Left lung (tissue), 10 donors: ENCODE results near the gene C19orf38. TPM values are rescaled to one million over a fixed set of nuclear protein-coding genes. Genes with fewer than 3 reads are reported as not detected.

Source experiments
- ATAC-seq: fragments of 200-7000 bp; cut with Tn5 transposase; one replicate; pipeline ENCODE4 v1.9.1; 2020; ENCODE audit warnings: moderate library complexity
- DNase-seq, 4 donors: peaks; one replicate each; pipeline ENCODE4 v3.0.0-alpha.2; 2013 to 2020
- H3K27ac ChIP-seq, 2 donors: fragments of 200-600 bp; sonication (generic) in 1 of 2; one replicate each; pipeline versions ENCODE4 v1.5.0 to v1.8.0; 2020 to 2021
- H3K27me3 ChIP-seq, 2 donors: fragments of 200-600 bp; sonication (generic) in 1 of 2; one replicate each; pipeline versions ENCODE4 v1.5.0 to v1.8.0; 2020 to 2021
- H3K36me3 ChIP-seq, 2 donors: fragments of 200-600 bp; sonication (generic) in 1 of 2; one replicate each; pipeline versions ENCODE4 v1.5.0 to v1.8.0; 2020 to 2021
- H3K4me1 ChIP-seq, 2 donors: fragments of 200-600 bp; one replicate each; pipeline ENCODE4 v1.8.0; 2021
- H3K4me3 ChIP-seq, 2 donors: fragments of 200-600 bp; sonication (generic) in 1 of 2; one replicate each; pipeline versions ENCODE4 v1.5.0 to v1.8.0; 2020 to 2021; ENCODE audit warnings: mild to moderate bottlenecking in 1 of 2
- H3K9me3 ChIP-seq, 2 donors: fragments of 200-600 bp; sonication (generic) in 1 of 2; one replicate each; pipeline versions ENCODE4 v1.5.0 to v1.8.0; 2020 to 2021
- intact Hi-C, 2 donors: fragments of 100-400 bp; cut with DNase I; formaldehyde crosslinking; loops; one replicate each; pipeline versions ENCODE4 v1.11.2 to v1.14.2; 2022
- polyA plus RNA-seq, 6 donors: library from polyadenylated mRNA; unstranded; fragments of 120-200 nt; gene quantifications; one replicate each; pipeline ENCODE4 v1.2.1, GENCODE V29; 2013; ENCODE audit not compliant: insufficient read length in 6 of 6
- total RNA-seq, 2 donors: library from RNA; stranded (reverse); fragmentation: NEBNext Ultra II Directional; extraction: Animal tissue kit (Norgen Biotek cat#: 25700); gene quantifications; one replicate each; pipeline ENCODE4 v1.2.1, GENCODE V29; 2021
- TF ChIP-seq, protein P1 (sequence below), 2 donors: fragments of 200-600 bp; sonication (generic) in 1 of 2; IDR thresholded peaks; one replicate each; pipeline versions ENCODE4 v1.5.0 to v1.8.0; 2021; ENCODE audit warnings: antibody characterized with exemption in 2 of 2
- donor health status: DM: no; HTN: yes; CAD: no.
- donor health status: DM: no; HTN: no; CAD: no.

The C19orf38 gene
- total and polyA plus RNA-seq, 8 donors: 2.8 to 11.8 (median 4.1) TPM

DNA sequence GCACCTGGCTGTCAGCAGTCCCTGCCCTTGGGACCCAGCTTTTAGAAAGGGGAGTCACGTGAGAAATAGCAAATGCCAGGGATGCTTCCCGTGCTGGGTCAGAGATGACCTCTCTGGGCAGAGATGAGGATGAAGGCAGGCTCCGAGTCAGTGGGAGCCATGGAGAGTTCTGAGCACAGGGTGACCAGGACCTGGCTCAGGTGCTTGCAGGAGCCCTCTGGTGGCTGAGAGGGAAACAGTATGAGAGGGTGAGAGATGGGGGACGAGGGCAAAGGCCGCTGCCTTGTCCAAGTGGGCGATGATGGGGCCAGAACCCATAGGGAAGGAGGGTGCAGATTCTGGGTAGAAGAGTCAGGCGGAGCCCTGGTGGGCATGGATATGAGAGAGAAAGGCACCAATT, 28.0 kb upstream of the C19orf38 start:
- Histone ChIP-seq H3K27ac (no peak overlapping the region), H3K9me3 (no peaks in the 10 kb centered on the region), H3K27me3 (no peaks in the 10 kb centered on the region), H3K36me3 (peaks cover 3 to 99% of the 10 kb centered on the region in 2 donors), H3K4me1 (peaks cover 0 to 5% of the 10 kb centered on the region in 2 donors), H3K4me3 (no peak overlapping the region)
- no peak for ATAC-seq
- TF ChIP-seq, protein P1, sequence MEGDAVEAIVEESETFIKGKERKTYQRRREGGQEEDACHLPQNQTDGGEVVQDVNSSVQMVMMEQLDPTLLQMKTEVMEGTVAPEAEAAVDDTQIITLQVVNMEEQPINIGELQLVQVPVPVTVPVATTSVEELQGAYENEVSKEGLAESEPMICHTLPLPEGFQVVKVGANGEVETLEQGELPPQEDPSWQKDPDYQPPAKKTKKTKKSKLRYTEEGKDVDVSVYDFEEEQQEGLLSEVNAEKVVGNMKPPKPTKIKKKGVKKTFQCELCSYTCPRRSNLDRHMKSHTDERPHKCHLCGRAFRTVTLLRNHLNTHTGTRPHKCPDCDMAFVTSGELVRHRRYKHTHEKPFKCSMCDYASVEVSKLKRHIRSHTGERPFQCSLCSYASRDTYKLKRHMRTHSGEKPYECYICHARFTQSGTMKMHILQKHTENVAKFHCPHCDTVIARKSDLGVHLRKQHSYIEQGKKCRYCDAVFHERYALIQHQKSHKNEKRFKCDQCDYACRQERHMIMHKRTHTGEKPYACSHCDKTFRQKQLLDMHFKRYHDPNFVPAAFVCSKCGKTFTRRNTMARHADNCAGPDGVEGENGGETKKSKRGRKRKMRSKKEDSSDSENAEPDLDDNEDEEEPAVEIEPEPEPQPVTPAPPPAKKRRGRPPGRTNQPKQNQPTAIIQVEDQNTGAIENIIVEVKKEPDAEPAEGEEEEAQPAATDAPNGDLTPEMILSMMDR (IDR thresholded peaks at IDR 0.05): no peak
- DNase-seq: no peak
- intact Hi-C loops: no loop called here

DNA sequence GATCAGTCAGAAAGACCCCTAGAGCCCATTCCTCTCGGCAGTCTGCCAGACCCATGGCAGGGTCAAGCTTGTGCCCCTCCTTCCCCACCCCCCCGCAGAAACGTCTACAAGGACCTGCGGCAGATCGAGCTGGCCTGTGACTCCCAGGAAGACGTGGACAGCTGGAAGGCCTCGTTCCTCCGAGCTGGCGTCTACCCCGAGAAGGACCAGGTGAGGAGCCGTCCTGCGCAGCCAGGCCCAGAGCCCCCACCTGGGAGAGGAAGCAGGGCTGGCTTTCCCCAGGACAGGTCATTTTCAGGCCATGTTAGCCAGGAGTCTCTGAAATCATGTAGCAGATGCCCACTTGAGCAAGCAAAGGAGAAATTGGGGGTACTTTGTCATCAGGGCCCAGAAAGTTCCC, 24.5 kb upstream of the C19orf38 start:
- H3K27me3 ChIP-seq: no peaks in the 10 kb centered on the region
- TF ChIP-seq, protein P1 (IDR thresholded peaks at IDR 0.05): no peak
- H3K4me1 ChIP-seq: no peaks in the 10 kb centered on the region
- DNase-seq: peak in 1 of 4 donors; percentile 46
- H3K27ac ChIP-seq: no peak overlapping the region
- no peak overlapping the region for H3K4me3 ChIP-seq
- ATAC-seq: no peak
- peaks cover 3 to 100% of the 10 kb centered on the region in 2 donors for H3K36me3 ChIP-seq
- intact Hi-C loops: no loop called here
- no peaks in the 10 kb centered on the region for H3K9me3 ChIP-seq

DNA sequence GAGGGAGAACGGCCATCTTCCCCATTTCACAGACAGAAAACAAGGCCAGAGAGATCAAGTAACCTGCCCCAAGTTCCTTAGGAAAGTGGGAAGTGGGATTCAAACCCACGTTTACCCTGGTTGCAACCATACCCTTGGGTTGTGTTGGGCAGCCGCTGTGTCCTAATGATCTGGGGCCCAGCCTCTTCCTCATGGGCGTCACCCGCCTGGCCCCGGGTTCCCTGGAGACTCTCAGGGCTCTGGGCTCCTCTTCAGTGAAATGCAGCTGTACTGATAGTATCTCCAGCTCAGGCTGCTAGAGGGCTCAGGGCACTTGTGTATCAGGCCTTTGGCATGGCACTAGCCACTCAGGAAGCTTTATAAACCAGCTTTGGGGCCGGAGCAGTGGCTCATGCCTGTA, 22.0 kb upstream of the C19orf38 start:
- no peak overlapping the region for H3K27ac ChIP-seq
- TF ChIP-seq, protein P1 (IDR thresholded peaks at IDR 0.05): no peak
- H3K4me1 ChIP-seq: no peaks in the 10 kb centered on the region
- H3K9me3 ChIP-seq: no peaks in the 10 kb centered on the region
- H3K4me3 ChIP-seq: no peak overlapping the region
- ATAC-seq (no peak), DNase-seq (peak in 1 of 4 donors; percentile 18)
- intact Hi-C loops: no loop called here
- peaks cover 3 to 100% of the 10 kb centered on the region in 2 donors for H3K36me3 ChIP-seq
- no peaks in the 10 kb centered on the region for H3K27me3 ChIP-seq

DNA sequence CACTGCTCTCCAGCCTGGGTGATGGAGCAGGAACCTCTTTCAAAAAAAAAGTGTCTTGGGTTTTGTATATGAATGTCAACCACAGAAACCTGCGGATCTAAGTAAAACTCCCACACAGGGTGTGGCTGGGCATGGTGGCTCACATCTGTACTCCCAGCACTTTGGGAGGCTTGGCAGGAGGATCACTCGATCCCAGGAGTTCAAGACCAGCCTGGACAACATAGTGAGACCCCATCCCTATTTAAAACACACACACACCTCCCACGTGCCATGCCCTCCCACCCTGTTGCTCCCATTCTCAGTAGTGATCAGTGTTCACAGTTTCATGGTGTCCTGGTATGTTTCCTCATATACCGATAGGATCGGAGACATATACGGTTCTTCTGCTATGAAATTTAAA, 21.4 kb upstream of the C19orf38 start:
- no peak for ATAC-seq
- TF ChIP-seq, protein P1 (IDR thresholded peaks at IDR 0.05): no peak
- Histone ChIP-seq H3K9me3 (no peaks in the 10 kb centered on the region), H3K27ac (no peak overlapping the region), H3K27me3 (no peaks in the 10 kb centered on the region), H3K36me3 (peaks cover 3 to 100% of the 10 kb centered on the region in 2 donors), H3K4me1 (no peaks in the 10 kb centered on the region), H3K4me3 (no peak overlapping the region)
- intact Hi-C loops: no loop called here
- no peak for DNase-seq

DNA sequence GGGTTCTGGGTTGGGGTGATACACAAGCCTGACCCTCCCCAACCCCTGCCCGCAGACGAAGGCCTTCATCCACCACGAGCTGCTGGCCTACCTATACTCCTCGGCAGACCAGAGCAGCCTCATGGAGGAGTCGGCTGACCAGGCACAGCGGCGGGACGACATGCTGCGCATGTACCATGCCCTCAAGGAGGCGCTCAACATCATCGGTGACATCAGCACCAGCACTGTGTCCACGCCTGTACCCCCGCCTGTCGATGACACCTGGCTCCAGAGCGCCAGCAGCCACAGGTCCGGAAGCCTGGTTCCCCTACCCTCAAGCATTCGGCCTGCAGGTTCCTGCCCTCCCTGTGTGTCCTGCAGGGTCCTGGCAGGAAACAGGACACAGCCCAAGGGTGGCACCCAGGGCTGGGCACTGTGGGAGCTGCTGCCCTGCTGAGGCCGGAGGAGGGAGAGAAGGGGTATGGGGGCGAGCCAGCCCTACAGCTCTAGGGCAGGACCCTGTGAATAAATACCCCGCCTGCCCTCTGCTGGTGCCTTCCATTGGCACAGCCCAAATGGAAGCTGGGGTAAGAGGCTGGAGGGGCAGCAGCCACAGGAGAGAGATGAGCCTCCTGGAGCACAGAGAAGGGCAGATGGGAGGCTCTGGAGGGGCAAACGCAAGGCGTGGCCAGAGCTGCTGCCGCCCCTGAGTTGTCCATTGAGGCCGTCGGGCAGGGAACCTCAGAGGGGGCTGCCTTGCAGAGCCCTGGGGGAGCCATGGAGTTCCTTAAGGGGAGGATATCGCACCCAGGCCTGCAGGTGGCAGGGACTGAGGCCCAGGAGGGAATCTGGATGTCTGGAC, 19.0 kb upstream of the C19orf38 start:
- Histone ChIP-seq H3K9me3 (no peaks in the 10 kb centered on the region), H3K27me3 (no peaks in the 10 kb centered on the region), H3K36me3 (peaks cover 0 to 100% of the 10 kb centered on the region in 2 donors), H3K27ac (peak overlapping the region in 1 of 2 donors; percentile 3), H3K4me1 (no peaks in the 10 kb centered on the region), H3K4me3 (no peak overlapping the region)
- intact Hi-C loops: no loop called here
- TF ChIP-seq, protein P1 (IDR thresholded peaks at IDR 0.05): no peak
- DNase-seq (peak in 1 of 4 donors; percentile 72), ATAC-seq (no peak)
